ENCODE measurements around the gene CCDC91.

Gene CCDC91

DNA sequence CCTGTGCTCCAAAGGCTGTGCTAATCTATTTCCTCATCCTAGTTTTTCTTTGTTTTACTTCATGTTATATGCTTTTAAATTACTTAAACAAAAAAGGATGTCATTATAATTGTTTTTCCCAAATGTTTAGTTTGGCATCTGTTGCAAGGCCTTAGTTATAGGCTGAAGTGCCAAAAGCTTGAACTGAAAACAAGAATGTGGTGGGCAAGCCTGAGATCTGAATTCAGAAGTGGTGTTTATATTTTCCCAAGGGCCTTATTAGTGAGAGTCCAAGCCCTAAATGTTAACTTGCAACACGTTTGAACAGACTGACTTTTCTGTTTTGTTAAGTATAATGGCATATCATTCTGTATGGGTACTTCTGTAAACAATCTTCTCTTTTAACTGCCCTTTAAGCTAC is 326.8 kb downstream of the CCDC91 start:
- no peak for DNase-seq (ENCODE audit: low read depth, low spot score)
- no peak overlapping the region for H3K27ac ChIP-seq
- TF ChIP-seq POLR2AphosphoS5 (IDR thresholded peaks at IDR 0.05; ENCODE audit: borderline replicate concordance, low read depth, low read length) (no peak), EZH2 (IDR thresholded peaks at IDR 0.05) (no peak), FOXP2 (optimal IDR thresholded peaks at IDR 0.05; ENCODE audit: control extremely low read depth, extremely low read length, insufficient read depth) (no peak)
- H3K9me3 ChIP-seq (ENCODE audit: low read depth, low read length) = no peaks in the 10 kb centered on the region
- no peak overlapping the region for H3K9ac ChIP-seq (ENCODE audit: insufficient read length)
- H3K36me3 ChIP-seq (ENCODE audit: insufficient read depth, low read length) = no peaks in the 10 kb centered on the region
- H3K4me3 ChIP-seq = no peak overlapping the region

DNA sequence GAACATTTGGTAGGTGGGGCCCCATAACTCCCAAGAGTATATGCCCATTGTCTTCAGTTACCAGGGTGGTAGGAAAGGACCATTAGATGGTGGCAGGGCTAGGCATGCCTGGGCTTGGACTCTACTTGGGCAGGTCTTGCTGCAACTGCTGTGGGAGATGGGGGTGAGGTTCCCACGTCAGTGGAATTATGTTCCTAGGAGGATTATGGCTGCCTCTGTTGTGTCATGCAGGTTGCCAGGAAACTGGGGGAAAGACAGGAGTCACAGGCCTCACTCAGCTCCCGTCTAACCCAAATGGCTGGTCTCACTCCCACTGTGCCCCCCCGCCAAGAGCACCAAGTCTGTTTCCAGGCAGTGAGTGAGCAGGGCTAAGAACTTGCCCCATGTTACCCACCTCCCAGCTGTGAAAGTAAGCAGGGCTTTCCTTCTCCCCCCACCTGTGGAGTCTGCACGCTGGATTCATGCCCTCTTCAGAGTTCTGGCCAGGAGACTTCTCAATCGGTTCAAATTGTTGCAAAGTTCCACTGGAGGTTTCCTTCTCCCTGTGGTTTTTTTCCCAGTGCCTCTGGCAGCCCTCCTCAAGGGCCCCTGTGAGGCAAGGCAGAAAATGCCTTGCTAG is 337.5 kb downstream of the CCDC91 start:
- Histone ChIP-seq H3K9ac (ENCODE audit: insufficient read length) (no peak overlapping the region), H3K4me3 (no peak overlapping the region), H3K27ac (no peak overlapping the region), H3K36me3 (ENCODE audit: insufficient read depth, low read length) (no peaks in the 10 kb centered on the region), H3K9me3 (ENCODE audit: low read depth, low read length) (no peaks in the 10 kb centered on the region)
- no peak for TF ChIP-seq EZH2 (IDR thresholded peaks at IDR 0.05)
- TF ChIP-seq POLR2AphosphoS5 (IDR thresholded peaks at IDR 0.05; ENCODE audit: borderline replicate concordance, low read depth, low read length) = no peak
- TF ChIP-seq FOXP2 (optimal IDR thresholded peaks at IDR 0.05; ENCODE audit: control extremely low read depth, extremely low read length, insufficient read depth) = no peak
- no peak for DNase-seq (ENCODE audit: low read depth, low spot score)

- H3K9me3 ChIP-seq (ENCODE audit: low read depth, low read length) = no peaks in the 10 kb centered on the region
- peak; percentile 60 for DNase-seq (ENCODE audit: low read depth, low spot score)
- no peak for TF ChIP-seq POLR2AphosphoS5 (IDR thresholded peaks at IDR 0.05; ENCODE audit: borderline replicate concordance, low read depth, low read length)
- TF ChIP-seq FOXP2 (optimal IDR thresholded peaks at IDR 0.05; ENCODE audit: control extremely low read depth, extremely low read length, insufficient read depth) = peak; percentile 29
- H3K9ac ChIP-seq (ENCODE audit: insufficient read length) = no peak overlapping the region
- peak overlapping the region; percentile 90 for H3K27ac ChIP-seq
- H3K4me3 ChIP-seq = peak overlapping the region; percentile 53; the same call in 1 of the 2 replicates
- H3K36me3 ChIP-seq (ENCODE audit: insufficient read depth, low read length) = no peaks in the 10 kb centered on the region
Measured at GRCh38 chr12:28535216-28535615, 345.0 kb downstream of the CCDC91 start.

GRCh38 chr12:28536088-28536487 is 345.8 kb downstream of the CCDC91 start:
- no peak overlapping the region for H3K9ac ChIP-seq (ENCODE audit: insufficient read length)
- DNase-seq (ENCODE audit: low read depth, low spot score) = no peak
- H3K9me3 ChIP-seq (ENCODE audit: low read depth, low read length) = no peaks in the 10 kb centered on the region

GRCh38 chr12:28537474-28537873 is 347.2 kb downstream of the CCDC91 start:
- Histone ChIP-seq H3K36me3 (ENCODE audit: insufficient read depth, low read length) (no peaks in the 10 kb centered on the region), H3K9me3 (ENCODE audit: low read depth, low read length) (no peaks in the 10 kb centered on the region), H3K9ac (ENCODE audit: insufficient read length) (no peak overlapping the region), H3K27ac (peak overlapping the region; percentile 26; the same call in 1 of the 2 replicates), H3K4me3 (no peak overlapping the region)
- no peak for DNase-seq (ENCODE audit: low read depth, low spot score)
- no peak for TF ChIP-seq EZH2 (IDR thresholded peaks at IDR 0.05)
- no peak for TF ChIP-seq POLR2AphosphoS5 (IDR thresholded peaks at IDR 0.05; ENCODE audit: borderline replicate concordance, low read depth, low read length)
- TF ChIP-seq FOXP2 (optimal IDR thresholded peaks at IDR 0.05; ENCODE audit: control extremely low read depth, extremely low read length, insufficient read depth) = no peak

More at GRCh38 chr12:28536088-28536487, 345.8 kb downstream of the CCDC91 start:
- Histone ChIP-seq H3K4me3 (no peak overlapping the region), H3K27ac (peak overlapping the region; percentile 90), H3K36me3 (ENCODE audit: insufficient read depth, low read length) (no peaks in the 10 kb centered on the region)
- TF ChIP-seq FOXP2 (optimal IDR thresholded peaks at IDR 0.05; ENCODE audit: control extremely low read depth, extremely low read length, insufficient read depth) (no peak), POLR2AphosphoS5 (IDR thresholded peaks at IDR 0.05; ENCODE audit: borderline replicate concordance, low read depth, low read length) (no peak), EZH2 (IDR thresholded peaks at IDR 0.05) (no peak)

GRCh38 chr12:28539691-28540323 is 349.6 kb downstream of the CCDC91 start:
- DNase-seq (ENCODE audit: low read depth, low spot score) = no peak
- no peaks in the 10 kb centered on the region for H3K36me3 ChIP-seq (ENCODE audit: insufficient read depth, low read length)
- no peaks in the 10 kb centered on the region for H3K9me3 ChIP-seq (ENCODE audit: low read depth, low read length)
- H3K4me3 ChIP-seq = no peak overlapping the region
- TF ChIP-seq EZH2 (IDR thresholded peaks at IDR 0.05) (no peak), POLR2AphosphoS5 (IDR thresholded peaks at IDR 0.05; ENCODE audit: borderline replicate concordance, low read depth, low read length) (no peak), FOXP2 (optimal IDR thresholded peaks at IDR 0.05; ENCODE audit: control extremely low read depth, extremely low read length, insufficient read depth) (no peak)
- H3K27ac ChIP-seq = peak overlapping the region; percentile 12; the same call in 1 of the 2 replicates
- no peak overlapping the region for H3K9ac ChIP-seq (ENCODE audit: insufficient read length)

GRCh38 chr12:28540324-28540714 is 350.1 kb downstream of the CCDC91 start:
- no peak for DNase-seq (ENCODE audit: low read depth, low spot score)
- TF ChIP-seq FOXP2 (optimal IDR thresholded peaks at IDR 0.05; ENCODE audit: control extremely low read depth, extremely low read length, insufficient read depth) (no peak), EZH2 (IDR thresholded peaks at IDR 0.05) (no peak), POLR2AphosphoS5 (IDR thresholded peaks at IDR 0.05; ENCODE audit: borderline replicate concordance, low read depth, low read length) (no peak)
- Histone ChIP-seq H3K9me3 (ENCODE audit: low read depth, low read length) (no peaks in the 10 kb centered on the region), H3K36me3 (ENCODE audit: insufficient read depth, low read length) (no peaks in the 10 kb centered on the region), H3K9ac (ENCODE audit: insufficient read length) (no peak overlapping the region), H3K4me3 (no peak overlapping the region), H3K27ac (0 out of 2 replicates have a peak overlapping the region, but pooled peaks have one; percentile 12)

- Histone ChIP-seq H3K36me3 (ENCODE audit: insufficient read depth, low read length) (no peaks in the 10 kb centered on the region), H3K9me3 (ENCODE audit: low read depth, low read length) (no peaks in the 10 kb centered on the region), H3K9ac (ENCODE audit: insufficient read length) (no peak overlapping the region), H3K27ac (no peak overlapping the region), H3K4me3 (no peak overlapping the region)
- no peak for DNase-seq (ENCODE audit: low read depth, low spot score)
- TF ChIP-seq POLR2AphosphoS5 (IDR thresholded peaks at IDR 0.05; ENCODE audit: borderline replicate concordance, low read depth, low read length) (no peak), EZH2 (IDR thresholded peaks at IDR 0.05) (no peak), FOXP2 (optimal IDR thresholded peaks at IDR 0.05; ENCODE audit: control extremely low read depth, extremely low read length, insufficient read depth) (no peak)
Measured at GRCh38 chr12:28543021-28543890, 353.0 kb downstream of the CCDC91 start.
